ENCODE results near the gene LCE1D.

DNA sequence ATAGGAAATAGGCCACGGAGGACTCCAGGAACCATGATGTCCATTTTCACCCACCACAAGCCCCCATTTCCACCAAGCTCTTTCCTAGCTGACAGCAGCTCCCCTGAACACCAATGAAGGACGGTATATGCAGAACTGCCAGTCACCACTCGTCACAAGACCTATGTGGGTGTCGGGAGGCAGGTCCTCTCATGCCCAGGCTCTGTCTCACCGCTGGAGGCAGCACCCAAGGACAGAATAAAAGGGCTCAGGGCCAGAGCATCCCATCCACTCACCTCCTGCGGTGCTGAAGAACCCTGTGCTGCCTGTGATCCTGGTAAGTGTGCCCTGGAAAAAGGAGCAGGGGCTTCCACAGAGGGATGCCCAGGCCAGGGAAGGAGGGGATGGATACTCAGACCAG, 21.6 kb upstream of the LCE1D start, which contains the start of gene LCE1F:
- TF ChIP-seq, protein P1, sequence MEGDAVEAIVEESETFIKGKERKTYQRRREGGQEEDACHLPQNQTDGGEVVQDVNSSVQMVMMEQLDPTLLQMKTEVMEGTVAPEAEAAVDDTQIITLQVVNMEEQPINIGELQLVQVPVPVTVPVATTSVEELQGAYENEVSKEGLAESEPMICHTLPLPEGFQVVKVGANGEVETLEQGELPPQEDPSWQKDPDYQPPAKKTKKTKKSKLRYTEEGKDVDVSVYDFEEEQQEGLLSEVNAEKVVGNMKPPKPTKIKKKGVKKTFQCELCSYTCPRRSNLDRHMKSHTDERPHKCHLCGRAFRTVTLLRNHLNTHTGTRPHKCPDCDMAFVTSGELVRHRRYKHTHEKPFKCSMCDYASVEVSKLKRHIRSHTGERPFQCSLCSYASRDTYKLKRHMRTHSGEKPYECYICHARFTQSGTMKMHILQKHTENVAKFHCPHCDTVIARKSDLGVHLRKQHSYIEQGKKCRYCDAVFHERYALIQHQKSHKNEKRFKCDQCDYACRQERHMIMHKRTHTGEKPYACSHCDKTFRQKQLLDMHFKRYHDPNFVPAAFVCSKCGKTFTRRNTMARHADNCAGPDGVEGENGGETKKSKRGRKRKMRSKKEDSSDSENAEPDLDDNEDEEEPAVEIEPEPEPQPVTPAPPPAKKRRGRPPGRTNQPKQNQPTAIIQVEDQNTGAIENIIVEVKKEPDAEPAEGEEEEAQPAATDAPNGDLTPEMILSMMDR (conservative IDR thresholded peaks at IDR 0.05 in 1 of 2, IDR thresholded peaks at IDR 0.05 in 1 of 2; ENCODE audit: low read depth in 1 of 2, low read length in 2 of 2) = no peak
- no peak for TF ChIP-seq EZH2 (IDR thresholded peaks at IDR 0.05; ENCODE audit: low read length, missing control alignments)
